ENCODE data around the gene TMEM129.

DNA sequence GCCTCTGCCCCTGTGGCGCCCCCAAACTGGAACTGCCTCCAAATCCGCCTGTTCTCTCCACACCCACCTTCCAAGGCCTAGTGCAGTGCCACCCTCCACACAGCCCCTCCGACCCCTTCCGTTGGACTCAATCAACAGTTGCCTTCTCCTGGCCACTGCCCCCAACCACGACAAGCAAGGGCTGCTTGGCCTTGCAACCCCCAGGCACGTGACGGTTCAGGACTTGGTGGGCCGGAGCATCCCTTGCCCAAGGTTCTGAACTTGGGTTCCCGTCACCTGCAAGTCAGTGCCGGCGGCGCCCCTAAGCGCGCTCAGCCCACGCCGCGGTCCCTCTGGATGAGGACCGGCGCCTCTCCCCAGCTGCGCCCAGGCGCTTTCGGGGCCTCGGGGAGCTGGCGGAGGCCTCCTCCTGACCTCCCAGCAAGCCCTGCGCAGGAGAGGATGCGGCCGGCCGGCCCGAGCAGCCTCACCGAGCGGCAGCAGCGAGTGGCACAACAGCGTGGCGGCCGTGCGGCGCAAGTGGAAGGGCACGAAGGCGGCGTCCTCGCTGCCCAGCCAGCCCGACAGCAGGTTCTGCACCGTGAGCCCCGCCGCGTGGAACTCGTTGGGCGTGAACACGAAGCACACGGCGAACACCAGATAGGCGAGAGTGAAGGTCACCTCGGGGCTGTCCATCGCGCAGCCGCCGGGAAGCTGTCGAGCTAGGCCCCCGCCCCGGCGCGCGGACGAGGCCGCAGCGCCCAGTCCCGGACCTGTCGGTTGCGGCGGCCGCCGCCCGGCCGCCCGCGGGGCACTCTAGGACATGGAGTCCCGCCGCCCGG lies 750 bp downstream of the TMEM129 start:
- TF ChIP-seq, protein P1, sequence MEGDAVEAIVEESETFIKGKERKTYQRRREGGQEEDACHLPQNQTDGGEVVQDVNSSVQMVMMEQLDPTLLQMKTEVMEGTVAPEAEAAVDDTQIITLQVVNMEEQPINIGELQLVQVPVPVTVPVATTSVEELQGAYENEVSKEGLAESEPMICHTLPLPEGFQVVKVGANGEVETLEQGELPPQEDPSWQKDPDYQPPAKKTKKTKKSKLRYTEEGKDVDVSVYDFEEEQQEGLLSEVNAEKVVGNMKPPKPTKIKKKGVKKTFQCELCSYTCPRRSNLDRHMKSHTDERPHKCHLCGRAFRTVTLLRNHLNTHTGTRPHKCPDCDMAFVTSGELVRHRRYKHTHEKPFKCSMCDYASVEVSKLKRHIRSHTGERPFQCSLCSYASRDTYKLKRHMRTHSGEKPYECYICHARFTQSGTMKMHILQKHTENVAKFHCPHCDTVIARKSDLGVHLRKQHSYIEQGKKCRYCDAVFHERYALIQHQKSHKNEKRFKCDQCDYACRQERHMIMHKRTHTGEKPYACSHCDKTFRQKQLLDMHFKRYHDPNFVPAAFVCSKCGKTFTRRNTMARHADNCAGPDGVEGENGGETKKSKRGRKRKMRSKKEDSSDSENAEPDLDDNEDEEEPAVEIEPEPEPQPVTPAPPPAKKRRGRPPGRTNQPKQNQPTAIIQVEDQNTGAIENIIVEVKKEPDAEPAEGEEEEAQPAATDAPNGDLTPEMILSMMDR (IDR thresholded peaks at IDR 0.05; ENCODE audit: low read depth, low read length): peak; percentile 9
- TF ChIP-seq POLR2A (IDR thresholded peaks at IDR 0.05; ENCODE audit: extremely low read depth, insufficient read length): peak; percentile 39
- TF ChIP-seq, protein P2, sequence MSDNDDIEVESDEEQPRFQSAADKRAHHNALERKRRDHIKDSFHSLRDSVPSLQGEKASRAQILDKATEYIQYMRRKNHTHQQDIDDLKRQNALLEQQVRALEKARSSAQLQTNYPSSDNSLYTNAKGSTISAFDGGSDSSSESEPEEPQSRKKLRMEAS (IDR thresholded peaks at IDR 0.05; ENCODE audit: low read depth, low read length): peak; percentile 46; the same call in 1 of the 2 replicates
- peak; percentile 52 for TF ChIP-seq MYC (IDR thresholded peaks at IDR 0.05; ENCODE audit: low read depth, low read length)

All from NB4 (cell line).